Spleen (tissue), 11 donors: ENCODE results near the gene LCMT2. TPM values are rescaled to one million over a fixed set of nuclear protein-coding genes. Genes with fewer than 3 reads are reported as not detected.
"Not testable (repeated sequence)": the region's sequence is repeated elsewhere in the genome, so short reads cannot be mapped to it uniquely, and the experiment has no call there.

ENCODE experiments used
- DNase-seq: peaks from one replicate; pipeline ENCODE4 v3.0.0-alpha.2; 2020
- H3K27ac ChIP-seq, 8 donors: fragments of 200-600 bp; sonication (generic) in 7 of 8; 1 replicate in 4 of 8; 2 replicates in 4 of 8; pipeline versions ENCODE4 v1.5.0 to v1.8.0; 2016 to 2021; ENCODE audit warnings: inconsistent platforms in 4 of 8, mild to moderate bottlenecking in 4 of 8, moderate library complexity in 1 of 8
- H3K27me3 ChIP-seq, 7 donors: fragments of 200-600 bp; sonication (generic) in 6 of 7; replicated peaks in 1 of 7; 1 replicate in 4 of 7; 2 replicates in 3 of 7; pipeline versions ENCODE4 v1.5.0 to v1.8.0; 2016 to 2021; ENCODE audit warnings: inconsistent platforms in 3 of 7, mild to moderate bottlenecking in 1 of 7
- H3K36me3 ChIP-seq, 6 donors: fragments of 200-600 bp; sonication (generic) in 5 of 6; 1 replicate in 4 of 6; 2 replicates in 2 of 6; pipeline versions ENCODE4 v1.5.0 to v1.8.0; 2016 to 2021; ENCODE audit warnings: inconsistent platforms in 2 of 6
- H3K4me1 ChIP-seq, 6 donors: fragments of 200-600 bp; sonication (generic) in 5 of 6; 1 replicate in 3 of 6; 2 replicates in 3 of 6; pipeline versions ENCODE4 v1.5.0 to v1.8.0; 2016 to 2021; ENCODE audit warnings: inconsistent platforms in 3 of 6
- H3K4me3 ChIP-seq, 8 donors: fragments of 200-600 bp; sonication (generic) in 7 of 8; 1 replicate in 4 of 8; 2 replicates in 4 of 8; pipeline versions ENCODE4 v1.5.0 to v1.8.0; 2016 to 2021; ENCODE audit warnings: inconsistent platforms in 4 of 8, mild to moderate bottlenecking in 4 of 8, moderate library complexity in 2 of 8
- H3K9me3 ChIP-seq, 8 donors: fragments of 200-600 bp; sonication (generic) in 7 of 8; 1 replicate in 4 of 8; 2 replicates in 4 of 8; pipeline versions ENCODE4 v1.5.0 to v1.8.0; 2016 to 2021; ENCODE audit warnings: inconsistent platforms in 4 of 8
- POLR2A ChIP-seq, 3 donors: fragments of 450-650 bp; IDR thresholded peaks; one replicate each; pipeline ENCODE4 v1.5.1; 2017; ENCODE audit warnings: antibody characterized with exemption in 3 of 3, mild to moderate bottlenecking in 1 of 3
- POLR2AphosphoS5 ChIP-seq, 3 donors: sonication (generic); formaldehyde crosslinking; IDR thresholded peaks; one replicate each; pipeline ENCODE4 v1.5.1; 2017; ENCODE audit warnings: antibody characterized with exemption in 3 of 3
- WGBS, 5 donors: extraction: QIAGEN DNeasy Blood & Tissue Kit in 3 of 5; methylation state at CpG; one replicate each; pipeline versions ENCODE4 v1.1.5 to v1.1.7; 2013 to 2018; 5-methylcytosine and 5-hydroxymethylcytosine counted together
- intact Hi-C: fragments of 100-400 bp; cut with DNase I; formaldehyde crosslinking; loops from one replicate; pipeline ENCODE4 v1.15.0; 2023; ENCODE audit warnings: low total_unique reads
- polyA plus RNA-seq, 3 donors: library from polyadenylated mRNA; stranded (reverse); fragments of 200-250 nt; gene quantifications; one replicate each; pipeline ENCODE4 v1.2.1, GENCODE V29; 2013
- total RNA-seq, 7 donors: library from RNA; depleted of rRNA in 3 of 7; stranded (reverse); fragments of >200 nt in 3 of 7; fragmentation: NEBNext Ultra II Directional in 4 of 7; extraction: Animal tissue kit (Norgen Biotek cat#: 25700) in 4 of 7; gene quantifications; one replicate each; pipeline versions ENCODE4 v1.1.0 to v1.2.1, GENCODE V29; 2016 to 2021
- TF ChIP-seq, protein P1 (sequence below), 11 experiments: fragments of 200-600 bp in 7 of 11; fragments of 450-650 bp in 4 of 11; sonication (generic) in 4 of 11; IDR thresholded peaks in 8 of 11; conservative IDR thresholded peaks in 3 of 11; 1 replicate in 7 of 11; 2 replicates in 4 of 11; pipeline versions ENCODE4 v1.4.0 to v1.8.0; 2016 to 2021; ENCODE audit warnings: antibody characterized with exemption in 11 of 11, inconsistent platforms in 4 of 11, mild to moderate bottlenecking in 1 of 11
- donor health status: healthy with polysubstance abuse.
- donor health status: DM: no; HTN: no; CAD: no; lungs with moderate emphysema.
- donor health status: DM: no; HTN: no; CAD: no.
- donor health status: Bipolar disorder and iron deficiency.
- donor health status: healthy.
- donor health status: DM: no; HTN: no; CAD: no.
- donor health status: DM: yes; HTN: yes; CAD: no.

The LCMT2 gene
- total and polyA plus RNA-seq, 10 donors, result 4.3 to 9.2 (median 7.3) TPM

DNA sequence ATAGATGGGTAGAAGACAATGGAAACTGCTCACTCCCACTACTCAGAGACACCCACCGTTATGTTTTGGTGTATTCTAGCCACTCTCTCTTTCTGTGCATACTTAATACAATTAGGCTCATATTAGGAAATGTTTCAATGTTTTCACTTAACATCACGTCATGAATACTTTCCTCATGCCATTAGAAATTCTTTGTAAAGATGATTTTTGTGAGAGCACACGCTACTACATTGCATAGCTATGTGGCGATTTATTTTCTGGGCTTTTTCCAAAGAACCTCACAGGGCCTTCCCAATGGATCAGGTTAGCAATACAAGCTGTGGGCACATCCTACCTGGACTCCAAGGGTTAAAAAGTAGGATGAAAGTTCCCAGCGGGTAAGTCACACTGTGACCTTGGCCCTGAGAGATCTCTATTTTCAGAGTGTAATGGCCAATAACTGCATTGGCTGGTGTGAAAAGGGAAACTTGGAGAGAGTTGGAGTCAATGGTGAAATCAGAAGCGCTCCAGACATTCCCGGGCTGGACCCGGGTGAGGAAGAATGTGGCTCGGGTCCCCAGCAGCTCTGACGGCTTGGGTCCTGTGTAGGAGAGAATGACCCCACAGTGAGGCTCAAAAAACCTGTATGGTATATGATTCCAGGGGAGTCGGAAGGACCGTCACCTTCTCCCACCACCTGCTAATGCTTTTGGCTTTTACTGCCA is 37.8 kb downstream of the LCMT2 start:
- no peak for DNase-seq
- Histone ChIP-seq H3K9me3 (no peaks in the 10 kb centered on the region), H3K36me3 (no peaks in the 10 kb centered on the region), H3K27ac (no peak overlapping the region), H3K27me3 (peaks cover 0 to 33% (median 11%) of the 10 kb centered on the region in 7 donors), H3K4me3 (no peak overlapping the region), H3K4me1 (peaks cover 0 to 6% (median 0%) of the 10 kb centered on the region in 6 donors)
- TF ChIP-seq, protein P1, sequence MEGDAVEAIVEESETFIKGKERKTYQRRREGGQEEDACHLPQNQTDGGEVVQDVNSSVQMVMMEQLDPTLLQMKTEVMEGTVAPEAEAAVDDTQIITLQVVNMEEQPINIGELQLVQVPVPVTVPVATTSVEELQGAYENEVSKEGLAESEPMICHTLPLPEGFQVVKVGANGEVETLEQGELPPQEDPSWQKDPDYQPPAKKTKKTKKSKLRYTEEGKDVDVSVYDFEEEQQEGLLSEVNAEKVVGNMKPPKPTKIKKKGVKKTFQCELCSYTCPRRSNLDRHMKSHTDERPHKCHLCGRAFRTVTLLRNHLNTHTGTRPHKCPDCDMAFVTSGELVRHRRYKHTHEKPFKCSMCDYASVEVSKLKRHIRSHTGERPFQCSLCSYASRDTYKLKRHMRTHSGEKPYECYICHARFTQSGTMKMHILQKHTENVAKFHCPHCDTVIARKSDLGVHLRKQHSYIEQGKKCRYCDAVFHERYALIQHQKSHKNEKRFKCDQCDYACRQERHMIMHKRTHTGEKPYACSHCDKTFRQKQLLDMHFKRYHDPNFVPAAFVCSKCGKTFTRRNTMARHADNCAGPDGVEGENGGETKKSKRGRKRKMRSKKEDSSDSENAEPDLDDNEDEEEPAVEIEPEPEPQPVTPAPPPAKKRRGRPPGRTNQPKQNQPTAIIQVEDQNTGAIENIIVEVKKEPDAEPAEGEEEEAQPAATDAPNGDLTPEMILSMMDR (IDR thresholded peaks at IDR 0.05 in 8 of 11, conservative IDR thresholded peaks at IDR 0.05 in 3 of 11), result no peak
- no peak for TF ChIP-seq POLR2A (IDR thresholded peaks at IDR 0.05)
- TF ChIP-seq POLR2AphosphoS5 (IDR thresholded peaks at IDR 0.05), result no peak
- intact Hi-C loops, result no loop called here
- WGBS, 5 donors, result 71 to 78% (median 76%) methylated on average over 12 of the region's 12 CpGs

DNA sequence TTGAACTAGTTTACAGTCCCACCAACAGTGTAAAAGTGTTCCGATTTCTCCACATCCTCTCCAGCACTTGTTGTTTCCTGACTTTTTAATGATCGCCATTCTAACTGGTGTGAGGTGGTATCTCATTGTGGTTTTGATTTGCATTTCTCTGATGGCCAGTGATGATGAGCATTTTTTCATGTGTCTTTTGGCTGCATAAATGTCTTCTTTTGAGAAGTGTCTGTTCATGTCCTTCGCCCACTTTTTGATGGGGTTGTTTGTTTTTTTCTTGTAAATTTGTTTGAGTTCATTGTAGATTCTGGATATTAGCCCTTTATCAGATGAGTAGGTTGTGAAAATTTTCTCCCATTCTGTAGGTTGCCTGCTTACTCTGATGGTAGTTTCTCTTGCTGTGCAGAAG is 40.7 kb downstream of the LCMT2 start:
- H3K9me3 ChIP-seq, H3K27ac ChIP-seq, intact Hi-C loops, H3K4me3 ChIP-seq, DNase-seq, H3K36me3 ChIP-seq: not testable (repeated sequence)
- Histone ChIP-seq H3K4me1 (peaks cover 0 to 13% (median 3%) of the 10 kb centered on the region in 6 donors), H3K27me3 (peaks cover 0 to 29% (median 2%) of the 10 kb centered on the region in 7 donors)
- WGBS, 5 donors, result 90 to 100% (median 93%) methylated on average over 2 to 3 of the region's 3 CpGs

DNA sequence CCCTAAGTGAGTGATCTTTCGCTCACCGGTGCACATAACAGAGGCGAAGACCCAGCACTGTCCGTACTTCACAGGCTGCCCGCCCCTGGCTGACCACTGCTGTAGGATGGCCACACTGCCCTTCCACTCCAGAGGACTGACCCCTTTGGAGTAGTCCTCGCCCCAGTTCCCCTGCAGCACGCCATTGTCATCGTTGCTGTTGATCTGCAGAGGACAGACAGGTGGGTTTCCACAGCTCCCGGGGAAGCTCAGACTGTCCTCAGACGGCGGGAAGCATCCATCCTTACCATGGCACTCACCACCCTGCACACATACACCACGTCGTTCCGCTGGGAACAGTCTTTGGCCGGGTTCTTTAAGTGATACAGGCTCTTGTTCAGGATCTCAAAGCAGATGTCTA is 43.1 kb downstream of the LCMT2 start:
- no peak for TF ChIP-seq POLR2A (IDR thresholded peaks at IDR 0.05)
- no peak for TF ChIP-seq POLR2AphosphoS5 (IDR thresholded peaks at IDR 0.05)
- TF ChIP-seq, protein P1 (IDR thresholded peaks at IDR 0.05 in 8 of 11, conservative IDR thresholded peaks at IDR 0.05 in 3 of 11), result no peak
- Histone ChIP-seq H3K4me3 (no peak overlapping the region), H3K4me1 (peaks cover 0 to 16% (median 3%) of the 10 kb centered on the region in 6 donors), H3K27ac (no peak overlapping the region), H3K36me3 (no peaks in the 10 kb centered on the region), H3K27me3 (peaks cover 0 to 8% (median 0%) of the 10 kb centered on the region in 7 donors), H3K9me3 (no peaks in the 10 kb centered on the region)
- 79 to 82% (median 82%) methylated on average over 15 of the region's 15 CpGs for WGBS, 5 donors
- intact Hi-C loops, result no loop called here
- DNase-seq, result no peak

DNA sequence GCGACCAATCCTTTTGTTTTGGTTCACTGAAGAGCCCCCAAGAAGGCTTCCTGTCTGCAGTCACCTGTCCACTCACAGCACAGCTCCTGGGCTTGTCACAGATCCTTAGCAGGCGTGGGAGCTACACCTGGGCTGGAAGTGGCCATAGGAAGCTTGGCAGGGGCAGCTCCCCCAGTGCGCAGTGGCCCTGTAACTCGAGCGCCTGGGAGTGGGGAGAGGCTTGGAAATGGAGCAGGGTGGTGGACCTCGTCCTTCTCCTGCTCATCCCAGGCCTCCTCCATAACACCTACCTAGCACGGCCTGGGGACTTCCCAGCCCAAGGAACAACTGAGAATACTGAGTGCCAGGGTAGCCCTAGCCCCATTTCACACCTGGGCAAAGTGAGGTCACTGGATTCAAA is 44.3 kb downstream of the LCMT2 start:
- WGBS, 5 donors, result 52 to 72% (median 65%) methylated on average over 3 to 7 of the region's 7 CpGs
- H3K27ac ChIP-seq, result no peak overlapping the region
- H3K27me3 ChIP-seq, result peaks cover 0 to 8% (median 0%) of the 10 kb centered on the region in 7 donors
- intact Hi-C loops, result no loop called here
- peaks cover 0 to 16% (median 3%) of the 10 kb centered on the region in 6 donors for H3K4me1 ChIP-seq
- H3K9me3 ChIP-seq, result no peaks in the 10 kb centered on the region
- TF ChIP-seq POLR2A (IDR thresholded peaks at IDR 0.05), result no peak
- TF ChIP-seq, protein P1 (IDR thresholded peaks at IDR 0.05 in 8 of 11, conservative IDR thresholded peaks at IDR 0.05 in 3 of 11), result no peak
- TF ChIP-seq POLR2AphosphoS5 (IDR thresholded peaks at IDR 0.05), result no peak
- no peak overlapping the region for H3K4me3 ChIP-seq
- DNase-seq, result no peak
- no peaks in the 10 kb centered on the region for H3K36me3 ChIP-seq
